Muscle of leg (tissue), 11 donors: ENCODE measurements around the gene WFDC2. TPM values are rescaled to one million over a fixed set of nuclear protein-coding genes. Genes with fewer than 3 reads are reported as not detected.

Experiments used
- DNase-seq: peaks from one replicate; pipeline ENCODE4 v3.0.0; 2013
- H3K27ac ChIP-seq: one replicate; pipeline ENCODE4 v1.5.1; 2013; ENCODE audit warnings: mild to moderate bottlenecking, low read length, control low read depth
- H3K27me3 ChIP-seq: one replicate; pipeline ENCODE4 v1.6.1; 2013; ENCODE audit warnings: low read length; ENCODE audit not compliant: control insufficient read depth, insufficient read depth
- H3K36me3 ChIP-seq: one replicate; pipeline ENCODE4 v1.6.1; 2013; ENCODE audit warnings: low read length; ENCODE audit not compliant: control insufficient read depth, insufficient read depth
- H3K4me1 ChIP-seq: one replicate; pipeline ENCODE4 v1.6.1; 2013; ENCODE audit warnings: low read length; ENCODE audit not compliant: control insufficient read depth, insufficient read depth
- H3K4me3 ChIP-seq: one replicate; pipeline ENCODE4 v1.5.1; 2013; ENCODE audit warnings: low read length, control low read depth
- H3K9me3 ChIP-seq: replicated peaks from 2 replicates; pipeline ENCODE4 v1.6.1; 2013; ENCODE audit warnings: low read depth, low read length; ENCODE audit not compliant: control insufficient read depth
- WGBS: methylation state at CpG from one replicate; pipeline ENCODE4 v1.1.5; 2013; ENCODE audit warnings: missing lambda C conversion rate; ENCODE audit not compliant: insufficient coverage; 5-methylcytosine and 5-hydroxymethylcytosine counted together
- polyA plus RNA-seq, 8 donors: library from polyadenylated mRNA; unstranded; fragments of 120-200 nt; gene quantifications; one replicate each; pipeline versions ENCODE4 v1.2.1 to v1.2.3, GENCODE V29; 2013; ENCODE audit warnings: inconsistent platforms in 1 of 8, low replicate concordance in 1 of 8; ENCODE audit not compliant: insufficient read length in 8 of 8, insufficient read depth in 1 of 8
- total RNA-seq: library from RNA; stranded (reverse); fragments of 120-200 nt; gene quantifications from one replicate; pipeline ENCODE4 v1.2.4, GENCODE V29; 2013

Gene WFDC2
- total and polyA plus RNA-seq, 9 donors, result 0.13 to 2.1 (median 0.55) TPM; not detected in 3

DNA sequence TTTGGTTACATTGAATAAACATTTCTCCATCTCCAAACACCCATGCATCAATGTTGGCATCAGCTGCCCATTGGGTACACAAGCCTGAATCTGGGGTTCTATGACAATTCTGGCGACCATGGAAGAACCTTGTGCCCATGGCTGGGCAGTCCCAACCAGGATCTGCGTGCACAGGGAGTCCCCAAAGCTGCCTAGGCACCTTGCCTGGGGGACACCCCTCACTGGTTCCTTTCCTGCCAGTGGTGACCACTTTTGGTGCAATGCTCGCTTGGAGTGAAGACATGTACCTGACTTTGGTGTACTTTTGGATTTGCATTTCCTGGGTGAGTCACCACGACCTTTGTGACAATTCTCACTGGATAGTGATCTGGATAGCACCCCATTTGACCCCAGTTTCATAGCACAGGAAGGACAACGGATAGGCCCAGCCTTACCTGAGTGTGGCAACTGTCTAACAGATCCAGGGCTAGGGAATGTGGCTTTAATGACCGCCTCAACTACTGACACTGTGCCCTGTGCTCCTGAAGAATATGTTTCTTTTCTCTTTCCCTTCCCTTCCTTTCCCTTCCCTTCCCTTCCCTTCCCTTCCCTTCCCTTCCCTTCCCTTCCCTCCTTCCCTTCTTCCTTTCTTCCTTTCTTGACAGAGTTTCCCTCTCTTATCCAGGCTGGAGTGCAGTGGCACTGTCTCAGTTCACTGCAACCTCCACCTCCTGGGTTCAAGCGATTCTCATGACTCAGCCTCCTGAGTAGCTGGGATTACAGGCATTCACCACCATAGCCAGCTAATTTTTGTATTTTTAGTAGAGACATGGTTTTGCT, 38.7 kb downstream of the WFDC2 start:
- no peak for DNase-seq
- H3K27me3 ChIP-seq, result peaks cover 2% of the 10 kb centered on the region
- no peak overlapping the region for H3K4me3 ChIP-seq
- no peaks in the 10 kb centered on the region for H3K9me3 ChIP-seq
- WGBS, result 49% methylated on average over 5 of the region's 7 CpGs
- no peak overlapping the region for H3K27ac ChIP-seq
- no peaks in the 10 kb centered on the region for H3K36me3 ChIP-seq
- no peaks in the 10 kb centered on the region for H3K4me1 ChIP-seq

DNA sequence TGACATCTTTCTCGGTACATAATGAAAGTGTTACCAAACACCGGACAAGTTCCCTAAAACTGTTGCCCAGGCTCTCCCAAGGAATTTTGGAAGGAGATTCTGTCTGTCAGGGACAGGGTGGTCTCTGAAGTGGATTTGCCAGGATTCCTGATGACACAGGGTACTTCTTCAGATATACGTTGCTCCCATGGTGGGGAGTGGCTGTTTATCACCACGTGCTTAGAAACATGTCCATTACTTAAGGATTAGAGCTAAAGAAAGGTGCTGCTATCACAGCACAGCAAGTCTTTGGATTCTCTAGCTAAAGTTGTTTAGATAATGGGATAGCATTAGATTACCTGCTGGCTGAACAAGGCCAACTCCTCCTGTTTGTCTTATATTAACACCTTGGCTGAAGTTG, 39.5 kb downstream of the WFDC2 start:
- Histone ChIP-seq H3K36me3 (no peaks in the 10 kb centered on the region), H3K4me3 (no peak overlapping the region), H3K4me1 (no peaks in the 10 kb centered on the region), H3K27me3 (peaks cover 2% of the 10 kb centered on the region), H3K9me3 (no peaks in the 10 kb centered on the region), H3K27ac (no peak overlapping the region)
- no peak for DNase-seq
- WGBS, result 93% methylated on average over 4 of the region's 4 CpGs

DNA sequence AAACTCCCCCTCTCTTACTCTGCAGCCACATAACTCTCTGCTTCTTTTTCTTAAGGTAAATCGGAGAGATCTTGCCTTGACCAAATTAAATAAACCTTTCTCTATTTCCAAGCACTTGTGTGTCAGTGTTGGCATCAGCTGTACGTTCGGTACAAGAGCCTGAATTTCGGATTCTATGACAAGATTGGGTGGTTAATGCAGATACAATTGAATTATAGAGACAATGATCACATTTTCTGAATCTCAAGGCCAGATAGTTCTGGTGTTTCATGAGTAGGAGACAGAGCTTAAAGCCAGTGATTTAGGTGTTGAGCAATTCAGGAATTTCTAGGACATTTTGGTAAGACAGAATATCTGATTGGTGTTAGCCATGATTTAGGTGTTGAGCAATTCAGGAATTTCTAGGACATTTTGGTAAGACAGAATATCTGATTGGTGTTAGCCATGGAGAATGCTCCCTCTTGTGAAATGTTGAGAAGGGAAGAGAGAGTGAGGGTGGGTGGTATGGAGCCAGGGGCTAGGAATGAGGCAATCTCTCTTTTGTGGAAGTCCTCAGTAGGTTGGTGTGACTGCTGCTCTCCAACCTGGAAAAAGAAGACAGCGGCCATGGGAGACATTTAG, 40.8 kb downstream of the WFDC2 start:
- Histone ChIP-seq H3K36me3 (no peaks in the 10 kb centered on the region), H3K4me3 (no peak overlapping the region), H3K9me3 (no peaks in the 10 kb centered on the region), H3K27me3 (no peaks in the 10 kb centered on the region), H3K27ac (no peak overlapping the region), H3K4me1 (no peaks in the 10 kb centered on the region)
- no peak for DNase-seq
- 62% methylated on average over 3 of the region's 5 CpGs for WGBS

DNA sequence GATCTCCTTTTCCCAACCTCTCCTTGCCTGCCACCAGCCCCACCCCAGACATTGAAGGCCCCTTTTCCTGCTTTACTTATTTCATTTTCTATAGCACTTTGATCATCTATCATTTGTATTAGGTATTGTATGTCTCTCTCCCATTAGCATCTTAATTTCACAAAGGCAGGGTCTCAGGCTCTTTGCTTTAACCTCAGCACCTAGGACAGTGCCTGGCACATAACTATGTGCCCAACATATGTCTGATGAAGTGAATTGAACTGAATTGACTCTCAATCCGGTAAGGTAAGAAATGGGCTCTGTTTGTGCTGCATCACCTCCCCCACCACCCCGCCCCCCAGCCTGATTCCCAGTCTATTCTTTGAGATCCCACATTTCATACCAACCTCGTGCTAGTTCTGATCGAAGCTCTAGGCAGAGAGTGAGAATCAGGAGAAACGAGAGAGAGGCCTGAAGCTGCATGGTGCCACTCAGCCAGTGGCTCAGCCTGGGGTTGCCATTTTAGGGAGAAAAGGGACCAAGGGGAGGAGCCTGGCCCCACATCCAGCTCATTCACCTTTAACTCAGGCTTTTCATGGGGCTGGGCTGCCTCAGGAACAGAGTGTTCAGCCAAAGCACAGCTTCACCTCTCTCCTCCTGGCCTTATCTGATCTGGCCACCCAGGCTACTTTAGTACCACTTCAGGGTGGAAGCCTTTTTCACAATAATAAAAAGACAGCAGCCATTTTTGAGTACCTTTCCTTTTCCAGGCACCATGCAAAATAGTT, 45.8 kb downstream of the WFDC2 start, which contains the start of gene SPINT3:
SPINT3 (minus strand) TSS at position 476 of the 767 bp plus-strand sequence; CDS start at position 462, 14 bp downstream.
- WGBS, result 40% methylated on average over 1 of the region's 5 CpGs
- no peaks in the 10 kb centered on the region for H3K36me3 ChIP-seq
- no peaks in the 10 kb centered on the region for H3K4me1 ChIP-seq
- no peak within 1 kb of the TSS for H3K4me3 ChIP-seq
- H3K27ac ChIP-seq, result no peak within 1 kb of the TSS
- H3K27me3 ChIP-seq, result no peaks in the 10 kb centered on the region
- DNase-seq, result no peak
- H3K9me3 ChIP-seq, result no peaks in the 10 kb centered on the region

DNA sequence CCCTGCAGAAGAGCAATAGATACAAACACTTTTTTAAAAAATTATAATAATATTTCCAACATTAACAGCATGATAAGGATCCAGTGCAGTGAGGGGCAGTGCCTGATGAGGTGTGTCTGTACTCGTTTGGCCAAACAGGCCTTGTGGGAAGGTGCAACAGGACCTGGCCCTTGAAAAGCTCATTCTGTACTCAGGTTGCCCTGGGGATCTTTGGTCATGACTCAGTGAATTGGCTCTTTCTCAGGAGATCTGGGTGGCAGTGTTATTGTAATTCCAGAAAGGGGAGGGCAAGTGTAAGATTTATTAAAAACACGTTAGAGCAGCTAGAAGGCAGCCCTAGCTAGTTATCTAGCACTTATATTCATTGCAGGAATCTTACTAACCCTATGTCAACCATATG, 48.7 kb downstream of the WFDC2 start:
- H3K27ac ChIP-seq, result no peak overlapping the region
- no peak for DNase-seq
- H3K27me3 ChIP-seq, result no peaks in the 10 kb centered on the region
- H3K36me3 ChIP-seq, result no peaks in the 10 kb centered on the region
- 25% methylated on average over 1 of the region's 2 CpGs for WGBS
- no peak overlapping the region for H3K4me3 ChIP-seq
- H3K4me1 ChIP-seq, result no peaks in the 10 kb centered on the region
- no peaks in the 10 kb centered on the region for H3K9me3 ChIP-seq

DNA sequence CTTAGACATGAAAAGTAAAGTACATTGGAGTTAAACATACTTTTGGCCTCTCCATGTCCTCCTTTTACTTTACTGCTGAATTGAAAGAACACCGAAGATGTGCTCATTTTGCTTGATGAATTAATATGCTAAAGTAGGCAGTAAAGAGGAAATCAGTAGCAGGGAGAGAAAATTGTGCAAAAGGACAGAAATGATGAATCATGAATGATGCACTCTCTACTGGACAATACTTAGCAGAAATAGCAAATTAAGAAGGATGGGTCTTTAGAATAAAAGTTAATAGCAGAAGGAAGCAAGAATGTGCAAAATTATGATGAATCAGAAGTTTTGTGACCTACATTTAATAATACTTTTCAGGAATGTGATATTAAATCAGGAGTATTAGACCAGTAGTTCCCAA, 54.3 kb downstream of the WFDC2 start:
- Histone ChIP-seq H3K4me3 (no peak overlapping the region), H3K9me3 (no peaks in the 10 kb centered on the region), H3K4me1 (no peaks in the 10 kb centered on the region), H3K36me3 (no peaks in the 10 kb centered on the region), H3K27me3 (no peaks in the 10 kb centered on the region), H3K27ac (no peak overlapping the region)
- no peak for DNase-seq
- no CpG with 5 or more reads among the region's 1 CpG for WGBS

DNA sequence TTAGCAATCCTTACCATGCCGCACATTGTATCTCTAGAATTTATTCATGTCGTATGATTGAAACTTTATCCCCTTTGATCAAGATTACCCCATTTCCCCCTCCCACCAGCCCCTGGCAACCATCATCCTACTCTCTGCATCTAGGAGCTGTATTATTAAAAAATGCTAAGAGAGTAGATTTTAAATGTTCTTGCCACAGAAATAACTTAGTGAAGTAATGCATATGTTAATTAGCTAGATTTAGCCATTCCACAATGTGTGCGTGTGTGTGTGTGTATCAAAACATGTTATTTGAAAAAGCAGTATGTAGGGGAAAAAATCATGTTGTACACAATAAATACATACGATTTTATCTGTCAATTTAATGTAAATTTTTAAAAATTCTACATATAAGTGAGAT, 57.7 kb downstream of the WFDC2 start:
- Histone ChIP-seq H3K36me3 (no peaks in the 10 kb centered on the region), H3K27me3 (no peaks in the 10 kb centered on the region), H3K4me3 (no peak overlapping the region), H3K4me1 (no peaks in the 10 kb centered on the region), H3K9me3 (no peaks in the 10 kb centered on the region), H3K27ac (no peak overlapping the region)
- DNase-seq, result no peak
- no CpG with 5 or more reads among the region's 4 CpGs for WGBS

Other genes with a start within 250 kb of the WFDC2 start
- not detected for gene SEMG2, start 248.4 kb upstream of the WFDC2 start, total RNA-seq
- under 1 TPM in 1 of 8 donors, not detected in 7; 0.06 TPM for gene SEMG2, start 248.4 kb upstream of the WFDC2 start, polyA plus RNA-seq
- 0.13 TPM for gene SLPI, start 215.2 kb upstream of the WFDC2 start, total RNA-seq
- under 1 TPM in 5 of 8 donors, not detected in 3; 0.30 to 0.89 (median 0.54) TPM for gene SLPI, start 215.2 kb upstream of the WFDC2 start, polyA plus RNA-seq
- not detected for gene RBPJL, start 162.9 kb upstream of the WFDC2 start, total RNA-seq
- under 1 TPM in 1 of 8 donors, not detected in 7; 0.17 TPM for gene RBPJL, start 162.9 kb upstream of the WFDC2 start, polyA plus RNA-seq
- 0.58 TPM for gene MATN4, start 161.5 kb upstream of the WFDC2 start, total RNA-seq
- gene MATN4, start 161.5 kb upstream of the WFDC2 start, polyA plus RNA-seq, result 1 to 10 TPM in 1 of 8 donors, under 1 TPM in 7; 0.21 to 1.1 (median 0.70) TPM
- gene SDC4, start 121.3 kb upstream of the WFDC2 start, total RNA-seq, result 6.0 TPM
- 10 to 100 TPM in 2 of 8 donors, 1 to 10 TPM in 6; 5.4 to 14.1 (median 8.2) TPM for gene SDC4, start 121.3 kb upstream of the WFDC2 start, polyA plus RNA-seq
- gene SYS1, start 106.6 kb upstream of the WFDC2 start, total RNA-seq, result 10.1 TPM
- 10 to 100 TPM; 14.1 to 20.0 (median 16.2) TPM for gene SYS1, start 106.6 kb upstream of the WFDC2 start, polyA plus RNA-seq
- gene TP53TG5, start 91.4 kb upstream of the WFDC2 start, total RNA-seq, result not detected
- 1 to 10 TPM in 1 of 8 donors, under 1 TPM in 7; 0.19 to 1.3 (median 0.72) TPM for gene TP53TG5, start 91.4 kb upstream of the WFDC2 start, polyA plus RNA-seq
- gene DBNDD2, start 61.5 kb upstream of the WFDC2 start, total RNA-seq, result 7.3 TPM
- 10 to 100 TPM; 16.9 to 27.3 (median 20.4) TPM for gene DBNDD2, start 61.5 kb upstream of the WFDC2 start, polyA plus RNA-seq
- gene PIGT, start 53.6 kb upstream of the WFDC2 start, total RNA-seq, result 39.5 TPM
- 10 to 100 TPM; 64.0 to 78.8 (median 74.6) TPM for gene PIGT, start 53.6 kb upstream of the WFDC2 start, polyA plus RNA-seq
- not detected for gene SPINT3, start 45.9 kb downstream of the WFDC2 start, total RNA-seq
- gene SPINT3, start 45.9 kb downstream of the WFDC2 start, polyA plus RNA-seq, result not detected
- not detected for gene WFDC6, start 69.7 kb downstream of the WFDC2 start, total RNA-seq
- gene WFDC6, start 69.7 kb downstream of the WFDC2 start, polyA plus RNA-seq, result under 1 TPM in 1 of 8 donors, not detected in 7; 0.21 TPM
- not detected for gene EPPIN, start 77.6 kb downstream of the WFDC2 start, total RNA-seq
- gene EPPIN, start 77.6 kb downstream of the WFDC2 start, polyA plus RNA-seq, result under 1 TPM in 2 of 8 donors, not detected in 6; 0.04 to 0.09 TPM
- not detected for gene WFDC8, start 109.5 kb downstream of the WFDC2 start, total RNA-seq
- not detected for gene WFDC8, start 109.5 kb downstream of the WFDC2 start, polyA plus RNA-seq
- gene WFDC10A, start 160.0 kb downstream of the WFDC2 start, total RNA-seq, result not detected
- not detected for gene WFDC10A, start 160.0 kb downstream of the WFDC2 start, polyA plus RNA-seq
- gene WFDC9, start 161.5 kb downstream of the WFDC2 start, total RNA-seq, result not detected
- gene WFDC9, start 161.5 kb downstream of the WFDC2 start, polyA plus RNA-seq, result not detected
- gene WFDC11, start 200.5 kb downstream of the WFDC2 start, total RNA-seq, result not detected
- under 1 TPM in 1 of 8 donors, not detected in 7; 0.21 TPM for gene WFDC11, start 200.5 kb downstream of the WFDC2 start, polyA plus RNA-seq
- gene WFDC13, start 232.3 kb downstream of the WFDC2 start, total RNA-seq, result not detected
- gene WFDC13, start 232.3 kb downstream of the WFDC2 start, polyA plus RNA-seq, result not detected
- gene WFDC10B, start 235.3 kb downstream of the WFDC2 start, total RNA-seq, result not detected
- gene WFDC10B, start 235.3 kb downstream of the WFDC2 start, polyA plus RNA-seq, result not detected